COLO668 (cell line): ENCODE measurements around the gene RGS6.

Experiments
- DNase-seq: peaks from one replicate; lab custom pipeline; 2025; ENCODE audit not compliant: unreplicated experiment; lab: John Stamatoyannopoulos, UW

Gene RGS6

DNA sequence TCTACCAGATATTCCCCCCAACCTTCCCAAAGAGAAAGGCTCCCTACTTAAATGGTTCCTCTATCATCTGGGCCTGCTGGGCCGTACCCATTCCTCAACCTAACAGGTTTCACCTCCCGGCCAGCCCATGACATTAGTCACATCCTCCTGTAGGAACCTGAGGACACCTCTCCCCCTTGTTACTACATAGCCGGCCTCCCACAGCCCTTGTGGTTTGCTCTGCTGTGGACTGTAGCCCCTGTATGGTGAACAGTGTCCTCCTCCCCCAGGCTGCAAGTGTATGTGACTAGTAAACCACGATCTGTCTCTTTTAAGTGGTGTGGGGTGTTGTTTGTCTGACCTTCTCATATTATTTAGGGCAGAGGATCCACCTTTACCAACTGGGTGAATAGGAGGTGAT is 371.7 kb downstream of the RGS6 start:
- no peak for DNase-seq

- no peak for DNase-seq
Observed at GRCh38 chr14:72305561-72305960, 373.3 kb downstream of the RGS6 start.

GRCh38 chr14:72308967-72309485 is 376.8 kb downstream of the RGS6 start:
- DNase-seq = no peak

DNA sequence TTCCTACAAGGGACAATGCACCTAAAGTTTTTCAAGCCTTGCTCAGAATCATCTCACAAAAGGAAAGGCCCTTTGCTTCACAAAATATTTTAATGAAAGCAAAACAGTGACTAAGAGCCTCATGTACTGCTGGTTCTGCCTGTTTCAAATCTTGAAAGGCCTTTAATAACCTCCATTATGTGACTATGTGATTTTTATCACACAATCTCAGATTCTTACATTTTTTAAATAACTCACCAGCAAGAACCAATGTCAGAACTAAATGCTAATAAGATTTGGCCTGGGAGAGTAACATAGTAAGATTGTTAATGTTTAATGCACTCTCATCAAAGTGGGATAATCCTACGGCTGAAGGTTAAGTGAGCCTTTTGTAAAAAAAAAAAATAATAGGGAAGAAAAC is 378.9 kb downstream of the RGS6 start:
- no peak for DNase-seq

DNA sequence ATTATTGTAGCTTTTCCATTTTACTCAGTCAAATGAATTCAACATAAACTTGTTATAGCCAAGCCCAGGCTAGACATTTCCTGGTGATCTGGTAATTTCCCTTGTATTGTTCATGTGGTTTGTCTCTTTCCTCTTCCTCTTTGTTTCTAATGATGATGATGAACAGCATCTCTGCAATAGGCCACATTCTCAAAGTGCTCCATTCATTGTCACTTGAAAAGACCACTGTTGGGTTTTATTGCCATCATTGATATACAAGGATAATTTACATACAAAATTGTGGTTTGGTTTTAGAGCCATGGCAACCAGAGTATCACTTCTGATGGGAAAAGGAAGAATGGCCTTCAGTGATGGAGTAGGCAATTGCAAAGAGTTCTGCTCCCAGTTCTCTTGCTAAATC is 379.3 kb downstream of the RGS6 start:
- no peak for DNase-seq

- no peak for DNase-seq
Observed at GRCh38 chr14:72314808-72315435, 382.7 kb downstream of the RGS6 start.

DNA sequence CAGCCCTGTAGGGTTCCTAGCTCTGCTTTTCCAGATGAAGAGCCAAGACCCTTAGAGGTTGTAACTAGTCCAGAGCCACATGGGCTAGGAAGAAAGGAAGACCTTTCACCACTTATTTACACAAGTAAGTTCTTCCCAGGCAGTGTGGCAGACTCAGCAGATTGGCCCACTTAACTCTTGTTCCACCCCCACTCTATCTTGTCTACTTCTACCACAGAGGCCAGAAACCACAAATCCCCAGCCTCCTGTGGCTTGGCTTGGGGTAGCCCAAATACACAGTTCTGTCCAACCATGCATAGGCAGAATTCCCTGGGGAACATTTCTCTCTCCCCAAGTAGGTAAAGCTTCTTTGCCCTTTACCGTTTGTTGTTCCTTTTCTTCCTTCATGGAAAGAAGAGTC is 383.5 kb downstream of the RGS6 start:
- no peak for DNase-seq

GRCh38 chr14:72318648-72319047 is 386.4 kb downstream of the RGS6 start:
- DNase-seq = no peak

GRCh38 chr14:72332046-72332445 is 399.8 kb downstream of the RGS6 start:
- DNase-seq = no peak

DNA sequence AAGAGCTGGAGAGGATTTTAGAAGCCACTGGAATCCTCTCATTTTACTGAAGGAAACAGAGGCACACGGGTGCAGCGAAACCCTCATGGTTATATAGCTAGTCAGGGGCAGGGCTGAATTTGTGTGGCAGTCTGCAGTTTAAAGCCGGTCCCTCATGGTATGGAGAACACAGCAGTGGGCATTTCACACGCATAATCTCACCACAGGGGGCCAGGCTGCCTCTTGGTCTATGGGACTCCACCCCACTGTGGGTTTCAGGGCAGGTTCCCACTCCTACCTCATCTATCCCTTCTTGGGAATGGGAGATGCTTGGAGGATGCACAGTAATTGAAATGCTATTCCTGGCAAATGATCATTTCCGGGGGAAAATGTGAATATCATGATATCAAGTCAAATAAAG is 400.6 kb downstream of the RGS6 start:
- no peak for DNase-seq

DNA sequence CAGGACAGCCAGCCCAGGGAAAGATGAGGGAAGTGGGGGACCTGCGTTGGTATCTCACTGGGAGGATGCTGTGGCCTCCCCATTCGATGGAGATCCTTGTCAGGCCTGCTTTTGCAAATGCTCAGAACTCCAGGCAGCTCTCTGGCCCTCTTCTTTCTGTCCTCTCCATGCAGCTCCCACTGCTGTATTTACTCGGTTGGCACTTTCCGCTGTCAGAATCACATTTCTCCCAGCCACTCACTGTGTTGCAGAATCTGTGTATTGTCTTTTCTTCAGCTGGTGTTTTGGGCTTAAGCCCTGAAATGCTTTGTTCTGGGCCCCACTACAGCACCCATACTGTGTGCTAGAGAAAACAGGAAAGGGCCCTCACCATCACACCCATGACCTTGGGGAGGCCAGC is 401.1 kb downstream of the RGS6 start:
- no peak for DNase-seq

DNA sequence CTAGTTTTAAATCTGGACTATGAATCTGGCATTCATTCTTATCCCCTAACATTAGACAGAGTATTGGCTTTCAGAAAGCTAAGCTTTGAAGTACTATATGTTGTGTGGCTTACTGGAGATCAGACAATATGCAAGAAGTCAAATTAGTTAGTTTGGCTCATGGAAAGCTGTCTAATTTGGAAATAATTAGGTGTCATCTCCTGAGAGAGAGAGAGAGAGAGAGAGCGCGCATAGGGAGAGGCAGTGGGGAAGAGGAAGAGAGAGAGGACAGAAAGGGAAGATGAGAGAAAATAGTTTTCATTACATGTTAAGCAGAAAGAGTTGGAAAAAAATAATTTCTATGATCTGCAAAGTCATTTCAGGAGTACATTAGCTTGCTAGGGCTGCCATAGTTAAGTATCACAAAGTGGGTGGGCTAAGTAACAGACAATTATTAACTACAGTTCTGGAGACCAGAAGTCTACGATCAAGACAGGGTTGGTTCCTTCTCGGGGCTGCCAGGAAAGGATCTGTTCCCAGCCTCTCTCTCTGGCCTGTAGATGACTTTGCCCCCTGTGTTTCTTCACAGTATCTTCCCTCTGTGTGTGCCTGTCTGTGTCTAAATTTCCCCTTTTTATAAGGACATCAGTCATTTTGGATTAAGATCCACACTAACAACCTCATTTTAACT is 404.2 kb downstream of the RGS6 start:
- no peak for DNase-seq

GRCh38 chr14:72341237-72341636 is 409.0 kb downstream of the RGS6 start:
- no peak for DNase-seq

- no peak for DNase-seq
Observed at GRCh38 chr14:72341686-72342085, 409.5 kb downstream of the RGS6 start.

- DNase-seq = no peak
Observed at GRCh38 chr14:72347118-72347517, 414.9 kb downstream of the RGS6 start.

DNA sequence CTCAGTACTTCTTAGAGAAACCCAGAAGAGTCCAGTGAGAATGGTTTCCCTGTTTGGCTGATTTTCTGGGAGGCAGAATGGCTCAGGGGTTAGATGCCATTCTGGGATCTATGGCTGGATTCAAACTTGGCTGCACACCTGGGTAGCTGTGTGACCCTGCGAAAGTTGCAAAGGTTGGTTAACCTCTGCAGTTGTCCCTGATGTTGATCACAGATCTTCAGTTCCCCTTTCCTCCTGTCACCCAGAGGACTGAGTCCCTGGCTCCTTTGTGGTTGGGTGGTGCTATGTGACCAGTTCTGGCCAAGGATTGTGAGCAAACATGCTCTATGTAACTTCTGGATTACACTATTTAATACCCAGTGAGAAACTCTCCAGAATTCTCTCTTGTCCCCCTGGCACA is 418.0 kb downstream of the RGS6 start:
- DNase-seq = no peak

GRCh38 chr14:72352012-72352411 is 419.8 kb downstream of the RGS6 start:
- DNase-seq = no peak

DNA sequence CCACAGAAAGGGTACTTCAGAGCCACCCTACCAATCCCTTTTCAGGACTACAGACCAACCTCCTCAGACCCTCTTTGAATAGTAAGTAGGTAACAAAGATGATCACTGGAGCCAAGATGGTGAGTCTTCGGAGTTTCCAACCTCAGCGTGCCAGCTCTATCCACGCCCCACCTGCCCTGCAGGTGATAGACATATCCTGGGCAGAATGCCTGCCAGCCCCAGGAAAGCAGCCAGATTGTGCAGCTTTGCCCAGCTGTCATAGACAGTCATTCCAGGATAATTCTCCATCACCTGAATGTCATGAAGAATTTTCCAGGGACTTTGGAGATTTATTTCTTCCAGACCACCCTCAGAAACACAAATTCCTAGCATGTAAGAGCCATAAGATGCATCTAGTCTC is 434.4 kb downstream of the RGS6 start:
- DNase-seq = no peak

DNA sequence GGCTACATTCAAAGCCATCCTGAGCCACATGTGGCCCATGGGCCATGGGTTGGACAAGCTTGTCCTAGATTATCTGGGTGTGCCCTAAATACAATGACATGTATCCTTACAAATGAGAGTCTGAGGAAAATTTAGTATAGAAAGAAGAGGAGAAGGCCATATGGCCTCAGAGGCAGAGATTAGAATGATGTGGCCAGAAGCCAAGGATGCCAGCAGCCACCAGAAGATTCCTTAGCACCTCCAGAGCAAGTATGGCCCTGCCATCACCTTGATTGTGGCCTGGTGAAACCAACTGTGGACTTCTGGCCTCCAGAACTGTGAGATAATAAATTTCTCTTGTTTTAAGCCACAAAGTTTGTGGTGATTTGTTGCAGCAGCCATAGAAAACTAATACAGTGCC is 436.9 kb downstream of the RGS6 start:
- DNase-seq = no peak

DNA sequence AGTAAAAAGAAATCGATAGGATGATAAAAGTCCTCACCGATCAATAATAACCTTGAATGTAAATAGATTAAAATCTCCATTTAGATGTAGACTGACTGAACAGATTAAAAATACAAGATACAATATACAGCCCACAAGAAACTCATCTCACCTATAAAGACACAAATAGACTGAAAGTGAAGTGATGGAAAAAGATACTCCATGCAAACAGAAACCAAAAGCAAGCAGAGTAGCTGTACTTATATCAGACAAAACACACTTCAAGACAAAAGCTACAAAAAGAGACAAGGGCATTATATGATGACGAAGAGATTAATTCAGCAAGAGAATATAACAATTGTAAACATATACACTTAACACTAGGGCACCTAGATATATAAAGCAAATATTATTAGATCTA is 444.8 kb downstream of the RGS6 start:
- no peak for DNase-seq

- no peak for DNase-seq
Observed at GRCh38 chr14:72380456-72380855, 448.2 kb downstream of the RGS6 start.

DNA sequence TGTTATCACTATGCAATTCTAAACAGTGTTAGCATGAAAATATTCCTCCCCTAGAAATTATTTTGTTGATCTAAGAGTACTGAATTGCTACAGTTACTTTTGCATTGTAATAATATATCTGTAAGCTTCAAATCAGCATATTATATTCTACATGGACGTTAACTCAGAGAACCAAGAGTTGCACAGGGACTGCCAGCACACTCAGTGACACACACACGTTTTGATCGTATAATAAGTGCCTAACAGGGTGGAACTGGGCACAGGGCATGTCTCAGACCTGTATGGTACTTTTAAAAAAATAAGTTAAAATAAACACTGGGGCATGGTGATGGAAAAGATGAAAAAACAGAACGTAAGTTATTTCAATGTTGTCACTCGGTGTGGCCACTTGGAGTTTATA is 451.6 kb downstream of the RGS6 start:
- DNase-seq = no peak

DNA sequence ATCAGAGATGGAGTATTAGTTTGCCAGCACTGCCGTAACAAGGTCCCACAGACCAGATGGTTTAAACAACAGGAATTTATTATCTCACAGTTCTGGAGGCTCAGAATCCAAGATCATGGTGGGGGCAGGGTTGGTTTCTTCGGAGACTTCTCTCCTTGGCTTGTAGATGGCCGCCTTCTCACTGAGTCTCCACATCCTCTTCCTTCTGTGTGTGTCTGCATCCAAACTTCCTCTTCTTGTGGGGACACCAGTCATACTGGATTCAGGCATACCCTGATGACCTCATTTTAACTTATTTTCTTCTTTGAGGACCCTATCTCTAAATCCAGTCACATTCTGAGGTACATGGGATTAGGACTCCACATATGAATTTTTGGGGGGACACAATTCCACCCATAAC is 455.5 kb downstream of the RGS6 start:
- DNase-seq = no peak
